Measurements from ENCODE around the gene SDF2.

- peak; percentile 55 for TF ChIP-seq CTCF (IDR thresholded peaks at IDR 0.05; ENCODE audit: low read length)
- TF ChIP-seq EZH2 (optimal IDR thresholded peaks at IDR 0.05; ENCODE audit: low read depth, low read length): no peak
These were observed 17.5 kb downstream of the SDF2 start for GRCh38 chr17:28643983-28644786.
